ENCODE results near the gene MYBPHL.

Gene MYBPHL, protein sequence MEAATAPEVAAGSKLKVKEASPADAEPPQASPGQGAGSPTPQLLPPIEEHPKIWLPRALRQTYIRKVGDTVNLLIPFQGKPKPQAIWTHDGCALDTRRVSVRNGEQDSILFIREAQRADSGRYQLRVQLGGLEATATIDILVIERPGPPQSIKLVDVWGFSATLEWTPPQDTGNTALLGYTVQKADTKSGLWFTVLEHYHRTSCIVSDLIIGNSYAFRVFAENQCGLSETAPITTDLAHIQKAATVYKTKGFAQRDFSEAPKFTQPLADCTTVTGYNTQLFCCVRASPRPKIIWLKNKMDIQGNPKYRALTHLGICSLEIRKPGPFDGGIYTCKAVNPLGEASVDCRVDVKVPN

DNA sequence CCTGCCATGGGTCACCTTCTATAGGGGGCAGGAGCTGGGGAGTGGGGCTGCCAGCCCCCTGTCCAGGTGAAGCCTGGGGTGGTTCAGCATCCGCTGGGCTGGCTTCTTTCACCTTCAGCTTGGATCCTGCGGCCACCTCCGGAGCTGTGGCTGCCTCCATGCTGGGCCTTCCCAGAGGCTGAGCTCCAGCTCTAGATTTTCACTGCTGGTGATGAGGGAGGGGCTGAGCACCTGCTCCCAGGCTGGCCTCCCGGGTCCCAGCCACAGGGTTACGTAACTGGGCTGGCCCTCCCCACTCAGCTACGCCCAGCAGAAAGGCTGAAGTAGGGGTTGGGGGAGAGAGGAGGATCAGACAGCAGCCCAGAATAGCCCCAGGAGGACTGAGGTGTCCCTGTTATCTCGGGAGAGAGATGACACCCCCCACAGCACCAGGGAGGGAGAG lies at the start of gene MYBPHL:
Gene MYBPHL, minus strand, starts transcription at position 180 of the 442 bp plus-strand sequence. Its CDS starts 20 bp downstream, at position 160.
- no peak within 1 kb of the TSS for H3K27ac ChIP-seq
- no peaks in the 10 kb centered on the region for H3K79me2 ChIP-seq (ENCODE audit: insufficient read depth, low read depth)
- no peak within 1 kb of the TSS for H3K4me2 ChIP-seq
- H2AFZ ChIP-seq (ENCODE audit: low read depth) = no peak within 1 kb of the TSS
- H3K4me1 ChIP-seq (ENCODE audit: low read depth, poor library complexity, severe bottlenecking) = no peaks in the 10 kb centered on the region
- TF ChIP-seq, protein P1, sequence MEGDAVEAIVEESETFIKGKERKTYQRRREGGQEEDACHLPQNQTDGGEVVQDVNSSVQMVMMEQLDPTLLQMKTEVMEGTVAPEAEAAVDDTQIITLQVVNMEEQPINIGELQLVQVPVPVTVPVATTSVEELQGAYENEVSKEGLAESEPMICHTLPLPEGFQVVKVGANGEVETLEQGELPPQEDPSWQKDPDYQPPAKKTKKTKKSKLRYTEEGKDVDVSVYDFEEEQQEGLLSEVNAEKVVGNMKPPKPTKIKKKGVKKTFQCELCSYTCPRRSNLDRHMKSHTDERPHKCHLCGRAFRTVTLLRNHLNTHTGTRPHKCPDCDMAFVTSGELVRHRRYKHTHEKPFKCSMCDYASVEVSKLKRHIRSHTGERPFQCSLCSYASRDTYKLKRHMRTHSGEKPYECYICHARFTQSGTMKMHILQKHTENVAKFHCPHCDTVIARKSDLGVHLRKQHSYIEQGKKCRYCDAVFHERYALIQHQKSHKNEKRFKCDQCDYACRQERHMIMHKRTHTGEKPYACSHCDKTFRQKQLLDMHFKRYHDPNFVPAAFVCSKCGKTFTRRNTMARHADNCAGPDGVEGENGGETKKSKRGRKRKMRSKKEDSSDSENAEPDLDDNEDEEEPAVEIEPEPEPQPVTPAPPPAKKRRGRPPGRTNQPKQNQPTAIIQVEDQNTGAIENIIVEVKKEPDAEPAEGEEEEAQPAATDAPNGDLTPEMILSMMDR (conservative IDR thresholded peaks at IDR 0.05; ENCODE audit: low read depth, low read length) = no peak
- H3K36me3 ChIP-seq (ENCODE audit: insufficient read depth) = no peaks in the 10 kb centered on the region
- no peak within 1 kb of the TSS for H3K4me3 ChIP-seq (IDR thresholded peaks at IDR 0.05; ENCODE audit: insufficient read depth, low read depth, low read length)
- H3K9ac ChIP-seq = no peak within 1 kb of the TSS
- H4K20me1 ChIP-seq (ENCODE audit: insufficient read depth) = no peaks in the 10 kb centered on the region
- no peaks in the 10 kb centered on the region for H3K27me3 ChIP-seq (ENCODE audit: insufficient read depth, low read depth)

DNA sequence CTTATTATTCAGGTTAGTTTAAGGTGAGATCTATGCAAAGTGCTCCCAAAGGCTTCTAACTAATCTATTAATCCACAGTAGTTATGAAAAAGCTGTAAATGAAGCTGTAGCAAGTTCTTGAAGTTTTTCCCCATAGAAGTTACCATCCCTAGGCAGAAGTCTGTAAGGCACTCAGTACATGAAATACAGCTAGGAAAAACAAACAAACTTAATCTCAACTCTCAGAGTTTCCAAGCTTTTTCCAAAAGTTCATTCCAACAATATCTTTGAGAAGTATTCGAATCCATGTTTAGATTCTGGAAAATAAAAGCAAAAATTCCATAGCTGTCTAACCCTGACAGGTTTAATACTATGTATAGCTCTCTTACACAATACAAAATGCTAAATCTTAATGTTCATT lies 49.7 kb upstream of the MYBPHL start:
- H3K79me2 ChIP-seq (ENCODE audit: insufficient read depth, low read depth) = no peaks in the 10 kb centered on the region
- H3K4me2 ChIP-seq = no peak overlapping the region
- no peaks in the 10 kb centered on the region for H3K36me3 ChIP-seq (ENCODE audit: insufficient read depth)
- TF ChIP-seq, protein P1 (conservative IDR thresholded peaks at IDR 0.05; ENCODE audit: low read depth, low read length) = no peak
- no peaks in the 10 kb centered on the region for H3K4me1 ChIP-seq (ENCODE audit: low read depth, poor library complexity, severe bottlenecking)
- H3K9ac ChIP-seq = no peak overlapping the region
- no peak overlapping the region for H3K27ac ChIP-seq
- no peaks in the 10 kb centered on the region for H3K27me3 ChIP-seq (ENCODE audit: insufficient read depth, low read depth)
- no peaks in the 10 kb centered on the region for H4K20me1 ChIP-seq (ENCODE audit: insufficient read depth)
- H3K4me3 ChIP-seq (IDR thresholded peaks at IDR 0.05; ENCODE audit: insufficient read depth, low read depth, low read length) = no peak overlapping the region
- no peak overlapping the region for H2AFZ ChIP-seq (ENCODE audit: low read depth)

DNA sequence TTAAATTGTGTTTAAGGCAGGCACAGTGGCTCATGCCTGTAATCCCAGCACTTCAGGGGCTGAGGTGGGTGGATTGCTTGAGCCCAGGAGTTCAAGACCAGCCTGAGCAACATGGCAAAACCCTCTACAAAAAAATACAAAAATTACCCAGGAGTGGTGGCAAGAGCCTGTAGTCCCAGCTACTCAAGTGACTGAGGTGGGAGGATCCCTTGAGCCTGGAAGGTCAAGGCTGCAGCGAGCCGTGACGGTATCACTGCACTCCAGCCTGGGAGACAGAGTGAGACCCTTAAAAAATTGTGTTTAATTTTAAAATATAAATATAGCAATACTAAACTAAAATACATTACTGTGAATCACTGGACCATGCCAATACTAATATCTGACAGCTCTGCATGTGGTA lies 48.1 kb upstream of the MYBPHL start:
- Histone ChIP-seq H3K36me3 (ENCODE audit: insufficient read depth) (no peaks in the 10 kb centered on the region), H3K4me1 (ENCODE audit: low read depth, poor library complexity, severe bottlenecking) (no peaks in the 10 kb centered on the region), H3K9ac (no peak overlapping the region), H3K27me3 (ENCODE audit: insufficient read depth, low read depth) (no peaks in the 10 kb centered on the region), H3K4me3 (IDR thresholded peaks at IDR 0.05; ENCODE audit: insufficient read depth, low read depth, low read length) (no peak overlapping the region), H3K79me2 (ENCODE audit: insufficient read depth, low read depth) (no peaks in the 10 kb centered on the region), H3K27ac (no peak overlapping the region), H2AFZ (ENCODE audit: low read depth) (no peak overlapping the region), H3K4me2 (no peak overlapping the region), H4K20me1 (ENCODE audit: insufficient read depth) (no peaks in the 10 kb centered on the region)
- TF ChIP-seq, protein P1 (conservative IDR thresholded peaks at IDR 0.05; ENCODE audit: low read depth, low read length) = no peak

DNA sequence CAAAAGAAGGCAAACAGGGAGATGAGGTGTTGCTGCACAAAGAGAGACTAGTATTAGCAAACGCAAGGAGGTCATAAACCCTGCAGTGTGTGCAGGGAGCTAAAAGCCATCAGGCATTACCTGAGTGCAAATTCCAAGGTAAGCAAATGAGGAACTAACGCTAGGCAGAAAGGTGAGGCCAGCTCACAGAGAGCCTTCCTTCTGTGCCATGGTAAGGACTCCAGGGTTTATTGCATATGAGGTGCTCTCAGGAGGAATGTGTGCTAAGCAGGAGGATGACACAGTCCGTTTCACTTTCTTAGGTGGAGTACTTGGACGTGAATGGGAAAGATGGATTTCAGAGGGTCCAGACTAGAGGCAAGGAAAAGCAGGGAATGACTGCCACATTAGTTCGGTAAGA lies 44.6 kb upstream of the MYBPHL start:
- Histone ChIP-seq H3K4me2 (no peak overlapping the region), H3K79me2 (ENCODE audit: insufficient read depth, low read depth) (no peaks in the 10 kb centered on the region), H4K20me1 (ENCODE audit: insufficient read depth) (no peaks in the 10 kb centered on the region), H2AFZ (ENCODE audit: low read depth) (no peak overlapping the region), H3K27ac (no peak overlapping the region), H3K4me3 (IDR thresholded peaks at IDR 0.05; ENCODE audit: insufficient read depth, low read depth, low read length) (no peak overlapping the region), H3K4me1 (ENCODE audit: low read depth, poor library complexity, severe bottlenecking) (no peaks in the 10 kb centered on the region), H3K27me3 (ENCODE audit: insufficient read depth, low read depth) (no peaks in the 10 kb centered on the region), H3K9ac (no peak overlapping the region), H3K36me3 (ENCODE audit: insufficient read depth) (no peaks in the 10 kb centered on the region)
- TF ChIP-seq, protein P1 (conservative IDR thresholded peaks at IDR 0.05; ENCODE audit: low read depth, low read length) = no peak
